CD14-positive monocyte (primary cell): Measurements from ENCODE around the gene PDE6B. TPM values are rescaled to one million over a fixed set of nuclear protein-coding genes. Genes with fewer than 3 reads are reported as not detected.
"Not testable (repeated sequence)": the region's sequence is repeated elsewhere in the genome, so short reads cannot be mapped to it uniquely, and the experiment has no call there.

ENCODE experiments used
- DNase-seq, 3 donors: peaks; one replicate each; pipeline ENCODE4 v3.0.0-alpha.2; 2011 to 2022
- H2AFZ ChIP-seq: 2 replicates; pipeline ENCODE4 v1.6.0; 2012; ENCODE audit warnings: mild to moderate bottlenecking, low read depth, low read length, inconsistent platforms; ENCODE audit not compliant: insufficient read depth, poor library complexity, severe bottlenecking
- H3K27ac ChIP-seq, 2 donors: 1 replicate in 1 of 2; 2 replicates in 1 of 2; pipeline ENCODE4 v1.5.1; 2012 to 2013; ENCODE audit warnings: low read length in 2 of 2, control low read depth in 1 of 2, inconsistent platforms in 1 of 2, low read depth in 1 of 2, mild to moderate bottlenecking in 1 of 2
- H3K27me3 ChIP-seq, 2 donors: one replicate each; pipeline versions ENCODE4 v1.6.0 to v1.6.1; 2011 to 2013; ENCODE audit warnings: low read length in 2 of 2; ENCODE audit not compliant: control insufficient read depth in 2 of 2, insufficient read depth in 2 of 2
- H3K36me3 ChIP-seq, 2 donors: replicated peaks in 1 of 2; 1 replicate in 1 of 2; 2 replicates in 1 of 2; pipeline versions ENCODE4 v1.5.1 to v1.6.1; 2012 to 2013; ENCODE audit warnings: low read length in 2 of 2, control low read depth in 1 of 2, inconsistent platforms in 1 of 2, mild to moderate bottlenecking in 1 of 2; ENCODE audit not compliant: insufficient read depth in 2 of 2, control insufficient read depth in 1 of 2
- H3K4me1 ChIP-seq, 2 donors: 1 replicate in 1 of 2; 2 replicates in 1 of 2; pipeline versions ENCODE4 v1.5.1 to v1.6.1; 2012 to 2013; ENCODE audit warnings: low read length in 2 of 2, control low read depth in 1 of 2, inconsistent platforms in 1 of 2, mild to moderate bottlenecking in 1 of 2, moderate library complexity in 1 of 2; ENCODE audit not compliant: insufficient read depth in 2 of 2, control insufficient read depth in 1 of 2
- H3K4me2 ChIP-seq: replicated peaks from 2 replicates; pipeline ENCODE3; 2012; ENCODE audit warnings: low read length, moderate library complexity, mild to moderate bottlenecking; ENCODE audit not compliant: poor library complexity, severe bottlenecking; ENCODE audit errors: extremely low read depth
- H3K4me3 ChIP-seq, 3 experiments: fragments of 200-600 bp in 1 of 3; sonication (generic) in 1 of 3; replicated peaks in 1 of 3; 1 replicate in 2 of 3; 2 replicates in 1 of 3; pipeline ENCODE4 v1.5.1; 2011 to 2013; ENCODE audit warnings: low read length in 3 of 3, mild to moderate bottlenecking in 3 of 3, control low read depth in 2 of 3, low read depth in 2 of 3, inconsistent platforms in 1 of 3, moderate library complexity in 1 of 3
- H3K79me2 ChIP-seq: 2 replicates; pipeline ENCODE4 v1.6.0; 2012; ENCODE audit warnings: mild to moderate bottlenecking, control low read depth, inconsistent platforms, low read length, moderate library complexity; ENCODE audit not compliant: insufficient read depth
- H3K9ac ChIP-seq: 2 replicates; pipeline ENCODE4 v1.6.0; 2017; ENCODE audit warnings: low read length, mild to moderate bottlenecking; ENCODE audit not compliant: insufficient read depth, poor library complexity, severe bottlenecking
- H3K9me3 ChIP-seq, 2 donors: replicated peaks in 1 of 2; 1 replicate in 1 of 2; 2 replicates in 1 of 2; pipeline versions ENCODE4 v1.5.1 to v1.6.1; 2012 to 2013; ENCODE audit warnings: low read length in 2 of 2, control low read depth in 1 of 2; ENCODE audit not compliant: control insufficient read depth in 1 of 2, insufficient read depth in 1 of 2
- H4K20me1 ChIP-seq: 2 replicates; pipeline ENCODE4 v1.6.0; 2012; ENCODE audit warnings: mild to moderate bottlenecking, low read length, control low read depth, moderate library complexity; ENCODE audit not compliant: insufficient read depth
- H3K27ac Mint-ChIP-seq, 7 donors: one replicate each; pipeline ENCODE4 v1.8.0; 2020; ENCODE audit warnings: mild to moderate bottlenecking in 7 of 7, mixed read lengths in 7 of 7, moderate library complexity in 6 of 7, inconsistent platforms in 2 of 7
- H3K27me3 Mint-ChIP-seq, 3 donors: one replicate each; pipeline ENCODE4 v1.8.0; 2021 to 2022; ENCODE audit warnings: low read depth in 3 of 3, mild to moderate bottlenecking in 3 of 3, mixed read lengths in 3 of 3, moderate library complexity in 3 of 3, inconsistent platforms in 1 of 3
- H3K36me3 Mint-ChIP-seq, 2 donors: one replicate each; pipeline ENCODE4 v1.8.0; 2020; ENCODE audit warnings: mixed read lengths in 2 of 2, inconsistent platforms in 1 of 2, mild to moderate bottlenecking in 1 of 2
- H3K4me1 Mint-ChIP-seq: one replicate; pipeline ENCODE4 v1.8.0; 2020; ENCODE audit warnings: mild to moderate bottlenecking, mixed read lengths
- H3K4me3 Mint-ChIP-seq, 2 donors: one replicate each; pipeline ENCODE4 v1.8.0; 2020; ENCODE audit warnings: mild to moderate bottlenecking in 2 of 2, mixed read lengths in 2 of 2, moderate library complexity in 1 of 2
- H3K9me3 Mint-ChIP-seq, 7 donors: one replicate each; pipeline ENCODE4 v1.8.0; 2020 to 2022; ENCODE audit warnings: mixed read lengths in 7 of 7, mild to moderate bottlenecking in 6 of 7, moderate library complexity in 6 of 7, inconsistent platforms in 2 of 7
- WGBS: methylation state at CpG from one replicate; pipeline ENCODE4 v1.1.5; 2013; ENCODE audit warnings: missing lambda C conversion rate; ENCODE audit not compliant: insufficient coverage; 5-methylcytosine and 5-hydroxymethylcytosine counted together
- intact Hi-C, 2 donors: fragments of 100-400 bp; cut with micrococcal nuclease; formaldehyde crosslinking; loops; one replicate each; pipeline versions ENCODE4 v1.15.0 to v1.15.1; 2023
- polyA plus RNA-seq, 3 donors: library from polyadenylated mRNA; depleted of rRNA in 1 of 3; unstranded in 2 of 3; stranded (reverse) in 1 of 3; fragments of 300-500 nt in 2 of 3; fragments of >200 nt in 1 of 3; fragmentation: Illumina TruSeq in 2 of 3; gene quantifications; 1 replicate in 2 of 3; 2 replicates in 1 of 3; pipeline ENCODE4 v1.2.3, GENCODE V29; 2012 to 2021
- TF ChIP-seq, protein P1 (sequence below): fragments of 200-600 bp; IDR thresholded peaks from one replicate; pipeline ENCODE4 v1.8.0; 2022; ENCODE audit warnings: antibody characterized with exemption, mild to moderate bottlenecking

The PDE6B gene
- polyA plus RNA-seq, 3 donors = 3.7 to 6.3 (median 4.6) TPM

DNA sequence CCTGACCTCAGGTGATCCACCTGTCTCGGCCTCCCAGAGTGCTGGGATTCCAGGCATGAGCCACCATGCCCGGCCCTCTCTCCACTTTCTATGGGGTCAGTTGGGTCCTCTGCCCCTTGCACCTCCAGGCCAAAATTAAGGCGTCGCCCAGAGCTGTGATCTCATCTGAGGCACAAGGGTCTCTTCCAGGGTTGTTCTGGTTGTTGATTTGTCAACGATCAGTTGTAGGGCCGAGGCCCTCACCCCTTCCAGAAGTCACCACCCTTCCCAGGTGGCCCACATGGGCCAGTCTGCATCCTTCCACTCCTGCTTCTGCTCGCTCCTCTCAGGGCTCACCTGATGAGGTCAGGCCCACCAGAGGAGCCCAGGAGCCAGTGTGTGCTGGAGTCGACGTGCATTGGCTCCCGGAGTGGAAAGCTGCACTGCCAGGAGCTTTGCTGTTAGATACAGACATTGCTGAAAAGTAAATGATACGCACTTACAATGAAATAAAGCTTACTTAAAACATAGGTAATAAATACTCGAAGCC, 35.0 kb upstream of the PDE6B start:
- no peak overlapping the region for H3K4me3 Mint-ChIP-seq
- no peak for DNase-seq
- TF ChIP-seq, protein P1, sequence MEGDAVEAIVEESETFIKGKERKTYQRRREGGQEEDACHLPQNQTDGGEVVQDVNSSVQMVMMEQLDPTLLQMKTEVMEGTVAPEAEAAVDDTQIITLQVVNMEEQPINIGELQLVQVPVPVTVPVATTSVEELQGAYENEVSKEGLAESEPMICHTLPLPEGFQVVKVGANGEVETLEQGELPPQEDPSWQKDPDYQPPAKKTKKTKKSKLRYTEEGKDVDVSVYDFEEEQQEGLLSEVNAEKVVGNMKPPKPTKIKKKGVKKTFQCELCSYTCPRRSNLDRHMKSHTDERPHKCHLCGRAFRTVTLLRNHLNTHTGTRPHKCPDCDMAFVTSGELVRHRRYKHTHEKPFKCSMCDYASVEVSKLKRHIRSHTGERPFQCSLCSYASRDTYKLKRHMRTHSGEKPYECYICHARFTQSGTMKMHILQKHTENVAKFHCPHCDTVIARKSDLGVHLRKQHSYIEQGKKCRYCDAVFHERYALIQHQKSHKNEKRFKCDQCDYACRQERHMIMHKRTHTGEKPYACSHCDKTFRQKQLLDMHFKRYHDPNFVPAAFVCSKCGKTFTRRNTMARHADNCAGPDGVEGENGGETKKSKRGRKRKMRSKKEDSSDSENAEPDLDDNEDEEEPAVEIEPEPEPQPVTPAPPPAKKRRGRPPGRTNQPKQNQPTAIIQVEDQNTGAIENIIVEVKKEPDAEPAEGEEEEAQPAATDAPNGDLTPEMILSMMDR = no peak
- no peaks in the 10 kb centered on the region for H3K4me1 ChIP-seq
- 94% methylated on average over 6 of the region's 12 CpGs for WGBS
- no peaks in the 10 kb centered on the region for H3K36me3 Mint-ChIP-seq
- no peak overlapping the region for H3K9ac ChIP-seq
- peaks cover 16 to 44% (median 34%) of the 10 kb centered on the region in 7 donors for H3K9me3 Mint-ChIP-seq
- no peaks in the 10 kb centered on the region for H3K36me3 ChIP-seq
- intact Hi-C loops = no loop called here
- peaks cover 16 to 20% of the 10 kb centered on the region in 2 donors for H3K9me3 ChIP-seq
- no peak overlapping the region for H3K4me2 ChIP-seq
- no peak overlapping the region for H2AFZ ChIP-seq
- H3K79me2 ChIP-seq = no peaks in the 10 kb centered on the region
- no peaks in the 10 kb centered on the region for H4K20me1 ChIP-seq
- peaks cover 6 to 18% (median 14%) of the 10 kb centered on the region in 3 donors for H3K27me3 Mint-ChIP-seq
- H3K4me1 Mint-ChIP-seq = no peaks in the 10 kb centered on the region
- H3K27ac Mint-ChIP-seq = no peak overlapping the region
- no peaks in the 10 kb centered on the region for H3K27me3 ChIP-seq
- H3K27ac ChIP-seq = no peak overlapping the region
- H3K4me3 ChIP-seq = no peak overlapping the region

DNA sequence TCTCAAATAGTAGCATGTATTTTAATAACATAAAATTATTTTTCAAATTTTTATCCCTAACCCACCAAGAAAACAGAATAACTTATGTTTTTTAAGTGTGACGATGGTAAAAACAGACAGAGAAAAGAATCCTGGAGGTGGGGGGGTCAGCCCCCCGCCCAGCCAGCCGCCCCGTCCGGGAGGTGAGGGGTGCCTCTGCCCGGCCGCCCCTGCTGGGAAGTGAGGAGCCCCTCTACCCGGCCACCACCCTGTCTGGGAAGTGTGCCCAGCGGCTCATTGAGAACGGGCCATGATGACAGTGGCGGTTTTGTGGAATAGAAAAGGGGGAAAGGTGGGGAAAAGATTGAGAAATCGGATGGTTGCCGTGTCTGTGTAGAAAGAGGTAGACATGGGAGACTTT, 33.2 kb upstream of the PDE6B start:
- H3K27ac ChIP-seq, H3K27ac Mint-ChIP-seq, H3K36me3 ChIP-seq, H3K4me1 ChIP-seq, H4K20me1 ChIP-seq, DNase-seq, H3K4me2 ChIP-seq, H2AFZ ChIP-seq, H3K36me3 Mint-ChIP-seq, H3K4me1 Mint-ChIP-seq, H3K27me3 ChIP-seq, H3K4me3 ChIP-seq, H3K9ac ChIP-seq, H3K79me2 ChIP-seq, H3K4me3 Mint-ChIP-seq, intact Hi-C loops: not testable (repeated sequence)
- 96% methylated on average over 4 of the region's 13 CpGs for WGBS
- peaks cover 16 to 20% of the 10 kb centered on the region in 2 donors for H3K9me3 ChIP-seq
- H3K9me3 Mint-ChIP-seq = peaks cover 20 to 43% (median 33%) of the 10 kb centered on the region in 7 donors
- H3K27me3 Mint-ChIP-seq = peaks cover 3 to 19% (median 12%) of the 10 kb centered on the region in 3 donors
